CD14-positive monocyte (primary cell): Measurements from ENCODE around the gene C17orf50. TPM values are rescaled to one million over a fixed set of nuclear protein-coding genes. Genes with fewer than 3 reads are reported as not detected.

Source experiments
- DNase-seq, 3 donors: peaks; one replicate each; pipeline ENCODE4 v3.0.0-alpha.2; 2011 to 2022
- H2AFZ ChIP-seq: 2 replicates; pipeline ENCODE4 v1.6.0; 2012; ENCODE audit warnings: mild to moderate bottlenecking, low read depth, low read length, inconsistent platforms; ENCODE audit not compliant: insufficient read depth, poor library complexity, severe bottlenecking
- H3K27ac ChIP-seq, 2 donors: 1 replicate in 1 of 2; 2 replicates in 1 of 2; pipeline ENCODE4 v1.5.1; 2012 to 2013; ENCODE audit warnings: low read length in 2 of 2, control low read depth in 1 of 2, inconsistent platforms in 1 of 2, low read depth in 1 of 2, mild to moderate bottlenecking in 1 of 2
- H3K27me3 ChIP-seq, 2 donors: one replicate each; pipeline versions ENCODE4 v1.6.0 to v1.6.1; 2011 to 2013; ENCODE audit warnings: low read length in 2 of 2; ENCODE audit not compliant: control insufficient read depth in 2 of 2, insufficient read depth in 2 of 2
- H3K36me3 ChIP-seq, 2 donors: replicated peaks in 1 of 2; 1 replicate in 1 of 2; 2 replicates in 1 of 2; pipeline versions ENCODE4 v1.5.1 to v1.6.1; 2012 to 2013; ENCODE audit warnings: low read length in 2 of 2, control low read depth in 1 of 2, inconsistent platforms in 1 of 2, mild to moderate bottlenecking in 1 of 2; ENCODE audit not compliant: insufficient read depth in 2 of 2, control insufficient read depth in 1 of 2
- H3K4me1 ChIP-seq, 2 donors: 1 replicate in 1 of 2; 2 replicates in 1 of 2; pipeline versions ENCODE4 v1.5.1 to v1.6.1; 2012 to 2013; ENCODE audit warnings: low read length in 2 of 2, control low read depth in 1 of 2, inconsistent platforms in 1 of 2, mild to moderate bottlenecking in 1 of 2, moderate library complexity in 1 of 2; ENCODE audit not compliant: insufficient read depth in 2 of 2, control insufficient read depth in 1 of 2
- H3K4me2 ChIP-seq: replicated peaks from 2 replicates; pipeline ENCODE3; 2012; ENCODE audit warnings: low read length, moderate library complexity, mild to moderate bottlenecking; ENCODE audit not compliant: poor library complexity, severe bottlenecking; ENCODE audit errors: extremely low read depth
- H3K4me3 ChIP-seq, 3 experiments: fragments of 200-600 bp in 1 of 3; sonication (generic) in 1 of 3; replicated peaks in 1 of 3; 1 replicate in 2 of 3; 2 replicates in 1 of 3; pipeline ENCODE4 v1.5.1; 2011 to 2013; ENCODE audit warnings: low read length in 3 of 3, mild to moderate bottlenecking in 3 of 3, control low read depth in 2 of 3, low read depth in 2 of 3, inconsistent platforms in 1 of 3, moderate library complexity in 1 of 3
- H3K79me2 ChIP-seq: 2 replicates; pipeline ENCODE4 v1.6.0; 2012; ENCODE audit warnings: mild to moderate bottlenecking, control low read depth, inconsistent platforms, low read length, moderate library complexity; ENCODE audit not compliant: insufficient read depth
- H3K9ac ChIP-seq: 2 replicates; pipeline ENCODE4 v1.6.0; 2017; ENCODE audit warnings: low read length, mild to moderate bottlenecking; ENCODE audit not compliant: insufficient read depth, poor library complexity, severe bottlenecking
- H3K9me3 ChIP-seq, 2 donors: replicated peaks in 1 of 2; 1 replicate in 1 of 2; 2 replicates in 1 of 2; pipeline versions ENCODE4 v1.5.1 to v1.6.1; 2012 to 2013; ENCODE audit warnings: low read length in 2 of 2, control low read depth in 1 of 2; ENCODE audit not compliant: control insufficient read depth in 1 of 2, insufficient read depth in 1 of 2
- H4K20me1 ChIP-seq: 2 replicates; pipeline ENCODE4 v1.6.0; 2012; ENCODE audit warnings: mild to moderate bottlenecking, low read length, control low read depth, moderate library complexity; ENCODE audit not compliant: insufficient read depth
- H3K27ac Mint-ChIP-seq, 7 donors: one replicate each; pipeline ENCODE4 v1.8.0; 2020; ENCODE audit warnings: mild to moderate bottlenecking in 7 of 7, mixed read lengths in 7 of 7, moderate library complexity in 6 of 7, inconsistent platforms in 2 of 7
- H3K27me3 Mint-ChIP-seq, 3 donors: one replicate each; pipeline ENCODE4 v1.8.0; 2021 to 2022; ENCODE audit warnings: low read depth in 3 of 3, mild to moderate bottlenecking in 3 of 3, mixed read lengths in 3 of 3, moderate library complexity in 3 of 3, inconsistent platforms in 1 of 3
- H3K36me3 Mint-ChIP-seq, 2 donors: one replicate each; pipeline ENCODE4 v1.8.0; 2020; ENCODE audit warnings: mixed read lengths in 2 of 2, inconsistent platforms in 1 of 2, mild to moderate bottlenecking in 1 of 2
- H3K4me1 Mint-ChIP-seq: one replicate; pipeline ENCODE4 v1.8.0; 2020; ENCODE audit warnings: mild to moderate bottlenecking, mixed read lengths
- H3K4me3 Mint-ChIP-seq, 2 donors: one replicate each; pipeline ENCODE4 v1.8.0; 2020; ENCODE audit warnings: mild to moderate bottlenecking in 2 of 2, mixed read lengths in 2 of 2, moderate library complexity in 1 of 2
- H3K9me3 Mint-ChIP-seq, 7 donors: one replicate each; pipeline ENCODE4 v1.8.0; 2020 to 2022; ENCODE audit warnings: mixed read lengths in 7 of 7, mild to moderate bottlenecking in 6 of 7, moderate library complexity in 6 of 7, inconsistent platforms in 2 of 7
- WGBS: methylation state at CpG from one replicate; pipeline ENCODE4 v1.1.5; 2013; ENCODE audit warnings: missing lambda C conversion rate; ENCODE audit not compliant: insufficient coverage; 5-methylcytosine and 5-hydroxymethylcytosine counted together
- intact Hi-C, 2 donors: fragments of 100-400 bp; cut with micrococcal nuclease; formaldehyde crosslinking; loops; one replicate each; pipeline versions ENCODE4 v1.15.0 to v1.15.1; 2023
- polyA plus RNA-seq, 3 donors: library from polyadenylated mRNA; depleted of rRNA in 1 of 3; unstranded in 2 of 3; stranded (reverse) in 1 of 3; fragments of 300-500 nt in 2 of 3; fragments of >200 nt in 1 of 3; fragmentation: Illumina TruSeq in 2 of 3; gene quantifications; 1 replicate in 2 of 3; 2 replicates in 1 of 3; pipeline ENCODE4 v1.2.3, GENCODE V29; 2012 to 2021
- TF ChIP-seq, protein P1 (sequence below): fragments of 200-600 bp; IDR thresholded peaks from one replicate; pipeline ENCODE4 v1.8.0; 2022; ENCODE audit warnings: antibody characterized with exemption, mild to moderate bottlenecking

Gene C17orf50
- polyA plus RNA-seq, 3 donors, result 0.23 TPM; not detected in 2

GRCh38 chr17:35752471-35752870 lies 8.2 kb upstream of the C17orf50 start:
- H3K4me1 ChIP-seq, result no peaks in the 10 kb centered on the region
- Mint-ChIP-seq H3K9me3 (peaks cover 0 to 9% (median 2%) of the 10 kb centered on the region in 7 donors), H3K27ac (no peak overlapping the region), H3K36me3 (peaks cover 0 to 2% of the 10 kb centered on the region in 2 donors), H3K27me3 (peaks cover 40 to 62% (median 46%) of the 10 kb centered on the region in 3 donors), H3K4me1 (peaks cover 15% of the 10 kb centered on the region), H3K4me3 (peak overlapping the region in 1 of 2 donors; percentile 53)
- peaks cover 7 to 40% of the 10 kb centered on the region in 2 donors for H3K27me3 ChIP-seq
- no peak overlapping the region for H2AFZ ChIP-seq
- H3K79me2 ChIP-seq, result no peaks in the 10 kb centered on the region
- DNase-seq, result no peak
- H3K27ac ChIP-seq, result no peak overlapping the region
- WGBS, result 39% methylated on average over 16 of the region's 16 CpGs
- TF ChIP-seq, protein P1, sequence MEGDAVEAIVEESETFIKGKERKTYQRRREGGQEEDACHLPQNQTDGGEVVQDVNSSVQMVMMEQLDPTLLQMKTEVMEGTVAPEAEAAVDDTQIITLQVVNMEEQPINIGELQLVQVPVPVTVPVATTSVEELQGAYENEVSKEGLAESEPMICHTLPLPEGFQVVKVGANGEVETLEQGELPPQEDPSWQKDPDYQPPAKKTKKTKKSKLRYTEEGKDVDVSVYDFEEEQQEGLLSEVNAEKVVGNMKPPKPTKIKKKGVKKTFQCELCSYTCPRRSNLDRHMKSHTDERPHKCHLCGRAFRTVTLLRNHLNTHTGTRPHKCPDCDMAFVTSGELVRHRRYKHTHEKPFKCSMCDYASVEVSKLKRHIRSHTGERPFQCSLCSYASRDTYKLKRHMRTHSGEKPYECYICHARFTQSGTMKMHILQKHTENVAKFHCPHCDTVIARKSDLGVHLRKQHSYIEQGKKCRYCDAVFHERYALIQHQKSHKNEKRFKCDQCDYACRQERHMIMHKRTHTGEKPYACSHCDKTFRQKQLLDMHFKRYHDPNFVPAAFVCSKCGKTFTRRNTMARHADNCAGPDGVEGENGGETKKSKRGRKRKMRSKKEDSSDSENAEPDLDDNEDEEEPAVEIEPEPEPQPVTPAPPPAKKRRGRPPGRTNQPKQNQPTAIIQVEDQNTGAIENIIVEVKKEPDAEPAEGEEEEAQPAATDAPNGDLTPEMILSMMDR, result no peak
- H3K4me2 ChIP-seq, result no peak overlapping the region
- H4K20me1 ChIP-seq, result no peaks in the 10 kb centered on the region
- H3K9ac ChIP-seq, result no peak overlapping the region
- no peak overlapping the region for H3K4me3 ChIP-seq
- intact Hi-C loops, result no loop called here
- peaks cover 0 to 9% of the 10 kb centered on the region in 2 donors for H3K9me3 ChIP-seq
- no peaks in the 10 kb centered on the region for H3K36me3 ChIP-seq

DNA sequence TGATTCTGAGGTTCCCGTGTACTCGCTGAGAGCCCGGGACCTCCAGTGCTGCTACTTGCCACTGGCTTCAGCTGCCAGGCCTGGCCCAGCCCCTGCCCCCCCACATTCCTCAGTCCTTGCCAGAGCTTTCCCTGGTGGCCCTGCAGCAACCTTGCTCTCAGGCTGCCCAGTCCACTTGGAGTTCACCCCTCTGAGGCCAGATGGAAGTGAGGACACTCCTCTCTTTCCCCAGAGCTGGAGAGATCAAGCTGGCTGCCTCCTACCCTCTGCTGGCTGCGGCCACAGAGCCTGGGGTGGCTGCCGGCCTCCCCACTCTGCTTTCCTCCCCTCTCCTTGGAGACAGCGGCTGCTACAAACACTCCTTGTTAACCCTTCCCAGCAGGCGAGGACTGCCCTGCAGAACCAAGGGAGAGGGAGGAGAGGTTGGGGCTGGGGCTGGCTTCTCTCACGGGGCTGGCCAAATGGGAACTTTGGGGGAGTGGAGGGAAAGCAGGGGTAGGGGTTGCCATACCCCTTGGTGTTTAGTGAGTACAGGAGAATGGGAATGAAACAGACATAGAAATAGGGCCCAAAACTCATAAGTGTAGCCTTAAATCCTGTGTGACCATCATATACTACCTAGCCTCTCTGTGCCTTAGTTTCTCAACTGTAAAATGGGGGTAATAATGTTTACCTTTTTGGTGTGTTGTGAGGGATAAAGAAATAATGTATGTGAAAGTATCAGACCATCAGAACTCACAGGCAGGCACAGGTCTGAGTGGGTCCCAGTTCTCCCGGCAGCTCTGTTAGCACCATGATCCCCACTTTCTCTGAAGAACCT lies 7.5 kb upstream of the C17orf50 start, which contains the start of gene GAS2L2:
TSS of gene GAS2L2 (minus strand) at position 295 of the 820 bp plus-strand sequence. CDS start 389 bp downstream, outside the sequence.
- Histone ChIP-seq H3K4me1 (no peaks in the 10 kb centered on the region), H4K20me1 (no peaks in the 10 kb centered on the region), H3K79me2 (no peaks in the 10 kb centered on the region), H3K27me3 (peaks cover 7 to 35% of the 10 kb centered on the region in 2 donors), H3K9me3 (peaks cover 0 to 9% of the 10 kb centered on the region in 2 donors), H3K4me2 (no peak within 1 kb of the TSS), H3K36me3 (no peaks in the 10 kb centered on the region), H3K9ac (no peak within 1 kb of the TSS), H3K27ac (no peak within 1 kb of the TSS), H2AFZ (no peak within 1 kb of the TSS), H3K4me3 (no peak within 1 kb of the TSS)
- Mint-ChIP-seq H3K4me3 (peak within 1 kb of the TSS in 1 of 2 donors; percentile 53), H3K4me1 (peaks cover 15% of the 10 kb centered on the region), H3K27ac (peak within 1 kb of the TSS in 1 of 7 donors; percentile 60), H3K9me3 (peaks cover 0 to 9% (median 2%) of the 10 kb centered on the region in 7 donors), H3K36me3 (peaks cover 0 to 2% of the 10 kb centered on the region in 2 donors), H3K27me3 (peaks cover 40 to 60% (median 43%) of the 10 kb centered on the region in 3 donors)
- no peak for DNase-seq
- 42% methylated on average over 5 of the region's 9 CpGs for WGBS
- intact Hi-C loops, result no loop called here
- TF ChIP-seq, protein P1, result no peak
